ENCODE measurements around the gene CCDC40. TPM values are rescaled to one million over a fixed set of nuclear protein-coding genes. Genes with fewer than 3 reads are reported as not detected.

The CCDC40 gene
- total and polyA plus RNA-seq, 2 of the 13 experiments (the other 11 are each of a cell fraction or from before 2014, with no cell fraction given), result 4.1 to 5.5 TPM

- TF ChIP-seq SOX13 (IDR thresholded peaks at IDR 0.05) (no peak), SOX13 (CRISPR knock-in tag; conservative IDR thresholded peaks at IDR 0.05 in 1 of 2, IDR thresholded peaks at IDR 0.05 in 1 of 2) (peak in 1 of 2 experiments; percentile 73; a peak in 2 of 4 replicates), ZBTB7B (CRISPR knock-in tag; IDR thresholded peaks at IDR 0.05) (peak; percentile 30; the same call in 1 of the 2 replicates), POLR2A (IDR thresholded peaks at IDR 0.05; ENCODE audit: insufficient read depth in 1 of 2, low read depth in 2 of 2, low read length in 2 of 2) (0 out of 4 replicates have a peak, but pooled peaks of 1 of the 2 experiments have one; percentile 47), ZSCAN29 (CRISPR knock-in tag; conservative IDR thresholded peaks at IDR 0.05) (peak; percentile 83; the same call in 1 of the 2 replicates), ARID3A (IDR thresholded peaks at IDR 0.05; ENCODE audit: low read depth, low read length) (peak; percentile 74), POGZ (CRISPR knock-in tag; IDR thresholded peaks at IDR 0.05) (0 out of 2 replicates have a peak, but pooled peaks have one; percentile 2), SAP130 (CRISPR knock-in tag; IDR thresholded peaks at IDR 0.05; ENCODE audit: low read depth) (peak; percentile 77), FOXO1 (CRISPR knock-in tag; IDR thresholded peaks at IDR 0.05) (peak; percentile 32; the same call in 1 of the 2 replicates), ZNF549 (CRISPR knock-in tag; IDR thresholded peaks at IDR 0.05) (no peak), ESRRA (CRISPR knock-in tag; IDR thresholded peaks at IDR 0.05; ENCODE audit: low read depth) (0 out of 2 replicates have a peak, but pooled peaks have one; percentile 31), HNF1A (IDR thresholded peaks at IDR 0.05; ENCODE audit: low read depth) (no peak), HNF1A (CRISPR knock-in tag; IDR thresholded peaks at IDR 0.05; ENCODE audit: borderline replicate concordance) (peak; percentile 26; the same call in 1 of the 2 replicates), ARID5B (CRISPR knock-in tag; IDR thresholded peaks at IDR 0.05) (peak; percentile 90), GATAD2A (CRISPR knock-in tag; IDR thresholded peaks at IDR 0.05) (peak; percentile 88), GATAD1 (CRISPR knock-in tag; IDR thresholded peaks at IDR 0.05) (no peak), SOX5 (CRISPR knock-in tag; IDR thresholded peaks at IDR 0.05; ENCODE audit: borderline replicate concordance) (peak; percentile 58; the same call in 1 of the 2 replicates), ZNF432 (CRISPR knock-in tag; IDR thresholded peaks at IDR 0.05; ENCODE audit: borderline replicate concordance) (no peak)
Observed at GRCh38 chr17:80068301-80069222, 32.1 kb downstream of the CCDC40 start (continued).
